ENCODE measurements around the gene SHROOM2. TPM values are rescaled to one million over a fixed set of nuclear protein-coding genes. Genes with fewer than 3 reads are reported as not detected.

The SHROOM2 gene, protein sequence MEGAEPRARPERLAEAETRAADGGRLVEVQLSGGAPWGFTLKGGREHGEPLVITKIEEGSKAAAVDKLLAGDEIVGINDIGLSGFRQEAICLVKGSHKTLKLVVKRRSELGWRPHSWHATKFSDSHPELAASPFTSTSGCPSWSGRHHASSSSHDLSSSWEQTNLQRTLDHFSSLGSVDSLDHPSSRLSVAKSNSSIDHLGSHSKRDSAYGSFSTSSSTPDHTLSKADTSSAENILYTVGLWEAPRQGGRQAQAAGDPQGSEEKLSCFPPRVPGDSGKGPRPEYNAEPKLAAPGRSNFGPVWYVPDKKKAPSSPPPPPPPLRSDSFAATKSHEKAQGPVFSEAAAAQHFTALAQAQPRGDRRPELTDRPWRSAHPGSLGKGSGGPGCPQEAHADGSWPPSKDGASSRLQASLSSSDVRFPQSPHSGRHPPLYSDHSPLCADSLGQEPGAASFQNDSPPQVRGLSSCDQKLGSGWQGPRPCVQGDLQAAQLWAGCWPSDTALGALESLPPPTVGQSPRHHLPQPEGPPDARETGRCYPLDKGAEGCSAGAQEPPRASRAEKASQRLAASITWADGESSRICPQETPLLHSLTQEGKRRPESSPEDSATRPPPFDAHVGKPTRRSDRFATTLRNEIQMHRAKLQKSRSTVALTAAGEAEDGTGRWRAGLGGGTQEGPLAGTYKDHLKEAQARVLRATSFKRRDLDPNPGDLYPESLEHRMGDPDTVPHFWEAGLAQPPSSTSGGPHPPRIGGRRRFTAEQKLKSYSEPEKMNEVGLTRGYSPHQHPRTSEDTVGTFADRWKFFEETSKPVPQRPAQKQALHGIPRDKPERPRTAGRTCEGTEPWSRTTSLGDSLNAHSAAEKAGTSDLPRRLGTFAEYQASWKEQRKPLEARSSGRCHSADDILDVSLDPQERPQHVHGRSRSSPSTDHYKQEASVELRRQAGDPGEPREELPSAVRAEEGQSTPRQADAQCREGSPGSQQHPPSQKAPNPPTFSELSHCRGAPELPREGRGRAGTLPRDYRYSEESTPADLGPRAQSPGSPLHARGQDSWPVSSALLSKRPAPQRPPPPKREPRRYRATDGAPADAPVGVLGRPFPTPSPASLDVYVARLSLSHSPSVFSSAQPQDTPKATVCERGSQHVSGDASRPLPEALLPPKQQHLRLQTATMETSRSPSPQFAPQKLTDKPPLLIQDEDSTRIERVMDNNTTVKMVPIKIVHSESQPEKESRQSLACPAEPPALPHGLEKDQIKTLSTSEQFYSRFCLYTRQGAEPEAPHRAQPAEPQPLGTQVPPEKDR (N-terminal part only)
- total RNA-seq, result 10 to 100 TPM in 2 of 4 donors, 1 to 10 TPM in 2; 7.8 to 13.2 (median 11.2) TPM

DNA sequence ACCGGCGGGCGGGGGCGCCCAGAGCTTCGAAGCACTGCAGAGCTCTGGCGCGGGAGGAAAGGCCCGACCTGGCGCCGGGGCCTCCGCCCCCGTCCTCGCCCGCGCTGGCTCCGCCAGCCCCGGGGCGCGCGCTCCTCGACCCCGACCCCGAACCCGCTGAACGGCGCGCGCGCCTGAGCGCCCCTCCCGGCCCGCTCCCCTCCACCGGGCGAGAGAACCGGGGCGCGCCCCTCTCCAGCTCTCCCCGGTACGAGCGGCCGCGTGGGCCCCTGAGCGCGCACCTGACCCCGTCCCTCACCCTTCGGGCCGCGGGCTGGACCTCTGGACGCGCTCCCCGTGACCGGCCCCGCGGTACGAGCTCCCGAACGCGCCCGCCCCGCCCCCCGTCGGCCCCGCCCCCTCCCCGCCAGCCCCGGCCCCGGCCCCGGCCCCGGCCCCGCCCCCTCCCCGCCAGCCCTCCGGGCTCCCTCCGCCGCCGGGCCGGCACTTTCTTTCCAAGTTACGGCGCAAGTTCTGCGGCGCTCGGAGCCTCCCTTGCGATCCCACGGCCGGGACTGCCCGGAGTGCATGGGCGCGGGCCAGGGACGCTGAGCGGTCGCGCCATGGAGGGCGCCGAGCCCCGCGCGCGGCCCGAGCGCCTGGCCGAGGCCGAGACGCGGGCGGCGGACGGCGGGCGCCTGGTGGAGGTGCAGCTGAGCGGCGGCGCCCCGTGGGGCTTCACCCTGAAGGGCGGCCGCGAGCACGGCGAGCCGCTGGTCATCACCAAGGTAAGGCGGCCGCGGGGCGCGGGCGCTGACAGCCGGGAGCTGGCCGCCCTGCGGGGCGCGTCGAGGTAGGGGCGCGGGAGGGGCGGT lies at the start of gene SHROOM2:
Gene SHROOM2 (plus strand): TSS at position 486 of the 854 bp plus-strand sequence. CDS start 117 bp downstream, at position 603.
- Histone ChIP-seq H3K36me3 (no peaks in the 10 kb centered on the region), H3K27me3 (peaks cover 0 to 18% (median 0%) of the 10 kb centered on the region in 4 donors), H3K9me3 (no peaks in the 10 kb centered on the region), H3K27ac (peak within 1 kb of the TSS; percentile 52 to 81 (median 78)), H3K4me3 (peak within 1 kb of the TSS; percentile 52 to 71 (median 62)), H3K4me1 (peaks cover 0 to 38% (median 0%) of the 10 kb centered on the region in 3 donors)
- WGBS, 2 donors, result no CpG with 5 or more reads among the region's 132 CpGs
- no peak for DNase-seq
- intact Hi-C loops (cut with DNase I), result no loop called here
- no peak for TF ChIP-seq POLR2A (IDR thresholded peaks at IDR 0.05)
- TF ChIP-seq CTCF (IDR thresholded peaks at IDR 0.05), result no peak

GRCh38 chrX:9737363-9737762 lies 48.9 kb upstream of the SHROOM2 start:
- TF ChIP-seq CTCF (IDR thresholded peaks at IDR 0.05) (no peak), POLR2A (IDR thresholded peaks at IDR 0.05) (no peak)
- intact Hi-C loops (cut with DNase I), result no loop called here
- no peaks in the 10 kb centered on the region for H3K36me3 ChIP-seq
- 65 to 73% methylated on average over 7 of the region's 7 CpGs for WGBS, 2 donors
- no peak for DNase-seq
- H3K4me3 ChIP-seq, result no peak overlapping the region
- H3K27ac ChIP-seq, result no peak overlapping the region
- H3K27me3 ChIP-seq, result no peaks in the 10 kb centered on the region
- no peaks in the 10 kb centered on the region for H3K4me1 ChIP-seq
- H3K9me3 ChIP-seq, result no peaks in the 10 kb centered on the region

DNA sequence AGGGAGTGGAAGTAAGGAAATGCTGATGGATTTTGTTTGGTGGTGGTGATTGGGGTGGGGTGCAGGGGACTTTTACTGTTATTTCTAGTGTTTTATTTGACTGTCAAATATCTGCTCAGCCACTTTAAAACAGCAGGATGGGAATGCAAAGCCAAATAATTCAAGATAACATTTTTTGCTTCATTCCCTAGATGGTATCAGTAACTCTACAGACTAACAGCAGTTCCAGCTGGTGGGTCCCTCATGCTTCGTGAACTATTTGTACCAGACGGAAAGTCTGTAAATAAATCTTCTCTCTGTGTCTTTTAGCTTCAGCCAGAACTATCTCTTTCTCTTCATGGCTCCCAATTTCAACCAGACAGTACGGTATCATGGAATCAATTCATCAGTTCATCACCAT lies 48.1 kb upstream of the SHROOM2 start:
- Histone ChIP-seq H3K36me3 (no peaks in the 10 kb centered on the region), H3K27me3 (no peaks in the 10 kb centered on the region), H3K9me3 (no peaks in the 10 kb centered on the region), H3K27ac (no peak overlapping the region), H3K4me3 (no peak overlapping the region), H3K4me1 (no peaks in the 10 kb centered on the region)
- no peak for TF ChIP-seq CTCF (IDR thresholded peaks at IDR 0.05)
- no peak for TF ChIP-seq POLR2A (IDR thresholded peaks at IDR 0.05)
- intact Hi-C loops (cut with DNase I), result no loop called here
- 58 to 59% methylated on average over 2 to 3 of the region's 3 CpGs for WGBS, 2 donors
- DNase-seq, result no peak

- Histone ChIP-seq H3K36me3 (no peaks in the 10 kb centered on the region), H3K4me3 (no peak overlapping the region), H3K27me3 (no peaks in the 10 kb centered on the region), H3K27ac (no peak overlapping the region), H3K9me3 (no peaks in the 10 kb centered on the region), H3K4me1 (no peaks in the 10 kb centered on the region)
- intact Hi-C loops (cut with DNase I), result no loop called here
- no peak for DNase-seq
- no peak for TF ChIP-seq CTCF (IDR thresholded peaks at IDR 0.05)
- WGBS, 2 donors, result 75 to 79% methylated on average over 1 to 2 of the region's 5 CpGs
These were observed 47.1 kb upstream of the SHROOM2 start for GRCh38 chrX:9739130-9739529.

Measured in esophagus squamous epithelium (tissue), 5 donors.